GM12878 (cell line): ENCODE measurements around the gene SERPINE2. TPM values are rescaled to one million over a fixed set of nuclear protein-coding genes. Genes with fewer than 3 reads are reported as not detected.

ENCODE experiments used
- BRCA1 ChIP-seq: IDR thresholded peaks from 2 replicates; pipeline ENCODE4 v1.6.1; 2011; ENCODE audit warnings: low read depth, low read length, improper control_type of control experiment
- CHD2 ChIP-seq: IDR thresholded peaks from 2 replicates; pipeline ENCODE4 v1.6.1; 2011; ENCODE audit warnings: low read depth, low read length, improper control_type of control experiment, borderline replicate concordance
- E2F4 ChIP-seq: IDR thresholded peaks from 2 replicates; pipeline ENCODE4 v1.6.1; 2012; ENCODE audit warnings: low read depth, low read length, improper control_type of control experiment
- ELK1 ChIP-seq: IDR thresholded peaks from 2 replicates; pipeline ENCODE4 v1.6.1; 2012; ENCODE audit warnings: low read depth, low read length, improper control_type of control experiment
- ESRRA ChIP-seq: IDR thresholded peaks from 2 replicates; pipeline ENCODE4 v1.6.1; 2012; ENCODE audit warnings: mild to moderate bottlenecking, low read length, improper control_type of control experiment
- FOS ChIP-seq: IDR thresholded peaks from 3 replicates; pipeline ENCODE4 v1.6.1; 2011; ENCODE audit warnings: borderline replicate concordance; ENCODE audit not compliant: insufficient read length; ENCODE audit errors: extremely low read depth
- GATAD2B ChIP-seq: fragments of 450-650 bp; conservative IDR thresholded peaks from 2 replicates; pipeline ENCODE4 v1.6.1; 2017; ENCODE audit warnings: low read depth, mild to moderate bottlenecking, moderate library complexity
- IRF5 ChIP-seq: fragments of 450-650 bp; IDR thresholded peaks from 2 replicates; pipeline ENCODE4 v1.6.1; 2017; ENCODE audit warnings: borderline replicate concordance
- PAX5 ChIP-seq: IDR thresholded peaks from 2 replicates; pipeline ENCODE4 v1.6.1; 2011; ENCODE audit warnings: low read depth, low read length, borderline replicate concordance
- RB1 ChIP-seq: fragments of 450-650 bp; formaldehyde crosslinking; IDR thresholded peaks from 2 replicates; pipeline ENCODE4 v1.6.1; 2017; ENCODE audit warnings: mild to moderate bottlenecking, borderline replicate concordance
- RCOR1 ChIP-seq: conservative IDR thresholded peaks from 2 replicates; pipeline ENCODE4 v1.6.1; 2012; ENCODE audit warnings: low read depth, low read length, improper control_type of control experiment
- SRF ChIP-seq, 2 experiments: IDR thresholded peaks; 2 replicates each; pipeline ENCODE4 v1.6.1; 2011; ENCODE audit warnings: low read depth in 2 of 2, low read length in 2 of 2, mild to moderate bottlenecking in 1 of 2, moderate library complexity in 1 of 2
- TARDBP ChIP-seq: IDR thresholded peaks from 2 replicates; pipeline ENCODE4 v1.6.1; 2016; ENCODE audit warnings: borderline replicate concordance
- TCF7 ChIP-seq: IDR thresholded peaks from 2 replicates; pipeline ENCODE4 v1.6.1; 2014; ENCODE audit warnings: antibody characterized with exemption, borderline replicate concordance
- ZBTB11 ChIP-seq: fragments of 450-650 bp; formaldehyde crosslinking; IDR thresholded peaks from 2 replicates; pipeline ENCODE4 v1.5.0; 2022; ENCODE audit warnings: mild to moderate bottlenecking, missing genetic modification characterization
- ZBTB4 ChIP-seq: fragments of 450-650 bp; formaldehyde crosslinking; IDR thresholded peaks from 2 replicates; pipeline ENCODE4 v1.4.0; 2022; ENCODE audit warnings: mild to moderate bottlenecking, moderate library complexity
- ZSCAN29 ChIP-seq: fragments of 450-650 bp; IDR thresholded peaks from 2 replicates; pipeline ENCODE4 v1.6.1; 2017; ENCODE audit warnings: mild to moderate bottlenecking, moderate library complexity
- ZZZ3 ChIP-seq: IDR thresholded peaks from 2 replicates; pipeline ENCODE4 v1.6.1; 2011; ENCODE audit warnings: low read depth; ENCODE audit not compliant: control insufficient read depth, insufficient read length
- polyA plus RNA-seq, 11 experiments: library from polyadenylated mRNA; depleted of rRNA in 4 of 11; unstranded in 6 of 11; stranded (reverse) in 5 of 11; fragments of >200 nt; fragmentation: Nextera tagmentation in 4 of 11; fragmentation: Illumina TruSeq in 1 of 11; extraction: Ambion mirVana in 4 of 11; extraction: Trizol in 1 of 11; gene quantifications; 1 replicate in 1 of 11; 2 replicates in 10 of 11; pipeline versions ENCODE4 v1.2.1 to v1.2.3, GENCODE V29; 2011 to 2016; ENCODE audit warnings: inconsistent platforms in 2 of 11, missing spikeins in 2 of 11, low read depth in 1 of 11
- total RNA-seq, 4 experiments: library from RNA; depleted of rRNA in 3 of 4; stranded (reverse); fragments of >200 nt in 3 of 4; fragmentation: Illumina TruSeq in 1 of 4; extraction: Trizol in 1 of 4; gene quantifications; 2 replicates each; pipeline versions ENCODE4 v1.2.1 to v1.2.3, GENCODE V29; 2013 to 2021

SERPINE2 gene
- total and polyA plus RNA-seq, 10 of the 15 experiments (the other 5 are each of a cell fraction or from before 2014, with no cell fraction given): 0.18 to 1.7 (median 0.39) TPM

- TF ChIP-seq ZBTB11 (no peak), PAX5 (peak; percentile 43; the same call in 1 of the 2 replicates), CHD2 (peak; percentile 52; the same call in 1 of the 2 replicates), RCOR1 (no peak), ZZZ3 (no peak), IRF5 (no peak), ELK1 (peak; percentile 31; the same call in 1 of the 2 replicates), TCF7 (no peak), TARDBP (0 out of 2 replicates have a peak, but pooled peaks have one; percentile 51), SRF (IDR thresholded peaks at IDR 0.05; ENCODE audit: low read depth in 2 of 2, low read length in 2 of 2) (peak in 1 of 2 experiments; percentile 95; a peak in 2 of 4 replicates), ESRRA (no peak), FOS (no peak), E2F4 (no peak), GATAD2B (peak; percentile 94), ZBTB4 (CRISPR knock-in tag) (no peak), ZSCAN29 (peak; percentile 75; the same call in 1 of the 2 replicates), RB1 (peak; percentile 73; the same call in 1 of the 2 replicates), BRCA1 (no peak)
Measured at GRCh38 chr2:223944703-223945531, 94.2 kb downstream of the SERPINE2 start, which contains the start of gene WDFY1 (continued).
